Osteocyte (in vitro differentiated cells): ENCODE results near the gene VPREB1. TPM values are rescaled to one million over a fixed set of nuclear protein-coding genes. Genes with fewer than 3 reads are reported as not detected.
"Not testable (repeated sequence)": the region's sequence is repeated elsewhere in the genome, so short reads cannot be mapped to it uniquely, and the experiment has no call there.

ENCODE experiments used
- DNase-seq: peaks from one replicate; pipeline ENCODE4 v3.0.0; 2021; ENCODE audit warnings: mixed read lengths; ENCODE audit not compliant: unreplicated experiment; ENCODE audit errors: extremely low spot score
- H3K27ac Mint-ChIP-seq: one replicate; pipeline ENCODE4 v1.8.0; 2021; ENCODE audit warnings: mild to moderate bottlenecking, mixed read lengths; ENCODE audit not compliant: unreplicated experiment
- H3K27me3 Mint-ChIP-seq: one replicate; pipeline ENCODE4 v1.8.0; 2021; ENCODE audit warnings: mixed read lengths; ENCODE audit not compliant: unreplicated experiment
- H3K36me3 Mint-ChIP-seq: one replicate; pipeline ENCODE4 v1.8.0; 2021; ENCODE audit warnings: mixed read lengths; ENCODE audit not compliant: unreplicated experiment
- H3K4me1 Mint-ChIP-seq: one replicate; pipeline ENCODE4 v1.8.0; 2021; ENCODE audit warnings: mixed read lengths; ENCODE audit not compliant: unreplicated experiment
- H3K4me3 Mint-ChIP-seq: one replicate; pipeline ENCODE4 v1.8.0; 2021; ENCODE audit warnings: mild to moderate bottlenecking, moderate library complexity, mixed read lengths; ENCODE audit not compliant: unreplicated experiment
- H3K9me3 Mint-ChIP-seq: one replicate; pipeline ENCODE4 v1.8.0; 2021; ENCODE audit warnings: mixed read lengths; ENCODE audit not compliant: unreplicated experiment
- total RNA-seq: library from RNA; stranded (reverse); gene quantifications from 2 replicates; pipeline ENCODE4 v1.2.1, GENCODE V29; 2021
- TF ChIP-seq, protein P1 (sequence below): fragments of 200-600 bp; sonication (generic); IDR thresholded peaks from 2 replicates; pipeline ENCODE4 v1.5.0; 2021; ENCODE audit warnings: antibody characterized with exemption, mild to moderate bottlenecking, moderate library complexity

Gene VPREB1
- total RNA-seq, 1 donor from 2014 or later = not detected

GRCh38 chr22:22219140-22219996 is 25.2 kb upstream of the VPREB1 start:
- Mint-ChIP-seq H3K4me3 (no peak overlapping the region), H3K9me3 (no peaks in the 10 kb centered on the region), H3K27ac (no peak overlapping the region), H3K36me3 (no peaks in the 10 kb centered on the region), H3K4me1 (no peaks in the 10 kb centered on the region), H3K27me3 (peaks cover 24% of the 10 kb centered on the region)
- TF ChIP-seq, protein P1, sequence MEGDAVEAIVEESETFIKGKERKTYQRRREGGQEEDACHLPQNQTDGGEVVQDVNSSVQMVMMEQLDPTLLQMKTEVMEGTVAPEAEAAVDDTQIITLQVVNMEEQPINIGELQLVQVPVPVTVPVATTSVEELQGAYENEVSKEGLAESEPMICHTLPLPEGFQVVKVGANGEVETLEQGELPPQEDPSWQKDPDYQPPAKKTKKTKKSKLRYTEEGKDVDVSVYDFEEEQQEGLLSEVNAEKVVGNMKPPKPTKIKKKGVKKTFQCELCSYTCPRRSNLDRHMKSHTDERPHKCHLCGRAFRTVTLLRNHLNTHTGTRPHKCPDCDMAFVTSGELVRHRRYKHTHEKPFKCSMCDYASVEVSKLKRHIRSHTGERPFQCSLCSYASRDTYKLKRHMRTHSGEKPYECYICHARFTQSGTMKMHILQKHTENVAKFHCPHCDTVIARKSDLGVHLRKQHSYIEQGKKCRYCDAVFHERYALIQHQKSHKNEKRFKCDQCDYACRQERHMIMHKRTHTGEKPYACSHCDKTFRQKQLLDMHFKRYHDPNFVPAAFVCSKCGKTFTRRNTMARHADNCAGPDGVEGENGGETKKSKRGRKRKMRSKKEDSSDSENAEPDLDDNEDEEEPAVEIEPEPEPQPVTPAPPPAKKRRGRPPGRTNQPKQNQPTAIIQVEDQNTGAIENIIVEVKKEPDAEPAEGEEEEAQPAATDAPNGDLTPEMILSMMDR = no peak
- no peak for DNase-seq

DNA sequence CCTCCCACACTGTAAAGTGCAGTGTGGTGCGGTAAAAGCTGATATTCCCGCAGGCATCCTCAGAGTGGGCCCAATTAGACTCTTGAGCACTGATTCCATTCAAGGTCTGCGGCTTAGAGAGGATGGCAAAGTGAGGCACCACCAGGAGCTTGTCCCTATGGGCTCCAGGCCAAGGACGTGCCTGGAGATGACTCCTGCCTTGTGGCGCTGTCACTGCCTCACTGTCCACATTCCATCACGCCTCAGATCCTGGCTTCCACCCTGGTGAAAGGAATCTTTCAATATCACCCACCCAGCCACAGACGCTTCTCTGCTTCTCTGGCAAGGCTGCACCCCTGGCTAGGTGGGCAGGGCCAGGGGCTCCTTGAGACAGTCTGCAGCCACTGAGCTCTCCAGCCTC is 23.5 kb upstream of the VPREB1 start:
- not testable (repeated sequence) for H3K9me3 Mint-ChIP-seq, DNase-seq, H3K4me3 Mint-ChIP-seq, H3K36me3 Mint-ChIP-seq, H3K4me1 Mint-ChIP-seq, H3K27ac Mint-ChIP-seq
- peaks cover 19% of the 10 kb centered on the region for H3K27me3 Mint-ChIP-seq

DNA sequence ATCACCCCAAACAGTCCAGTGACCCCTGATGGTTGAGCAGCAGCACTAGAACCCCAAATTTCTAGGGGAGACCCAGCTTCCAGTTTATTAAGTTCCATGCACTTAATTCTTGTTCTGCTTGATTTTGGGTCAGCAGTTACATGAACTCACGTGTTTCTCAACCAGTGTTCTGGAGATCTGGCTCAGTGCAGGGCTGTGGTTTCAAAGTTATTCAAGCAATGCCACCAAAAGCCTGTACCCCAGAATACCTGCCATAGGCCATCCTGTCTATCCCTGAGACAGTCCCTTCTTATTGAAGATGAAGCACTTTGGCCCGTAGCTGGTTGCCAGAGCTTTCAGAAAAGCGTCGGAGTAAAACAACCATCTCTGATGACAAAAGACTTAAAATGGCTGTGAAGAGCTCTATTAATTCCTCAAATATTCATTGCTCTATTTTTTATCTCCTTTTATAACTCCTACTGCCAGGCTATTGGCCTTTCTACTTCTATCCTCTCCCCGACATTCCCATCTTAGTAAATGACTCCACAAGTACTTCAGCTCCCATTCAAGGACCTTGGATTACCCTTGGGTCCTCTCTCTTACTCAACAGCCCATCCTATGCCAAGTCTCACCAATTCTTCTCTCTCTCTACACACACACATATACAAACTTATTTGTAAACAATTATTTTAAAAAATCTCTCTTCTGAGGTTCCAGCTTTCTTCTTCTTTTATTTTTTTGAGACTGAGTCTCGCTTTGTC is 18.0 kb upstream of the VPREB1 start:
- no peak for DNase-seq
- no peaks in the 10 kb centered on the region for H3K36me3 Mint-ChIP-seq
- peaks cover 23% of the 10 kb centered on the region for H3K27me3 Mint-ChIP-seq
- H3K9me3 Mint-ChIP-seq = no peaks in the 10 kb centered on the region
- H3K27ac Mint-ChIP-seq = no peak overlapping the region
- H3K4me1 Mint-ChIP-seq = no peaks in the 10 kb centered on the region
- H3K4me3 Mint-ChIP-seq = no peak overlapping the region
- TF ChIP-seq, protein P1 = no peak

DNA sequence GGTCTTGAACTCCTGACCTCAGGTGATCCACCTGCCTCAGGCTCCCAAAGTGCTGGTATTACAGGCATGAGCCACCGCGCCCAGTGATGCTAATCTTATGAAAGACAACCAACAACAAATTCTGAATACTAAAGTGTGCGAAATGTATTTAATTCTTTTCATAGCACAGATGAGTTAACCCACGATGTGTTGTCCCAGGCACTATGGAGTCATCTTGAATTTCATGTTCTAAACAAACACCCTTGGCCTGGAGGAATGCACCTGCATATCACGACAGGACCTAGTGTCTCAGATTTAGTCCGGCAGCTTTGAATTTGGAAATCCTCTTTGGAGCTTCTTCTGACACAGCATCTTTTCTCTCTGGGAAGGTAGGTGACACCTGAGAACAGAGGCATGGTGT is 16.2 kb upstream of the VPREB1 start:
- no peaks in the 10 kb centered on the region for H3K4me1 Mint-ChIP-seq
- no peak overlapping the region for H3K27ac Mint-ChIP-seq
- no peak for DNase-seq
- H3K27me3 Mint-ChIP-seq = peaks cover 24% of the 10 kb centered on the region
- TF ChIP-seq, protein P1 = no peak
- H3K4me3 Mint-ChIP-seq = no peak overlapping the region
- H3K36me3 Mint-ChIP-seq = no peaks in the 10 kb centered on the region
- no peaks in the 10 kb centered on the region for H3K9me3 Mint-ChIP-seq

DNA sequence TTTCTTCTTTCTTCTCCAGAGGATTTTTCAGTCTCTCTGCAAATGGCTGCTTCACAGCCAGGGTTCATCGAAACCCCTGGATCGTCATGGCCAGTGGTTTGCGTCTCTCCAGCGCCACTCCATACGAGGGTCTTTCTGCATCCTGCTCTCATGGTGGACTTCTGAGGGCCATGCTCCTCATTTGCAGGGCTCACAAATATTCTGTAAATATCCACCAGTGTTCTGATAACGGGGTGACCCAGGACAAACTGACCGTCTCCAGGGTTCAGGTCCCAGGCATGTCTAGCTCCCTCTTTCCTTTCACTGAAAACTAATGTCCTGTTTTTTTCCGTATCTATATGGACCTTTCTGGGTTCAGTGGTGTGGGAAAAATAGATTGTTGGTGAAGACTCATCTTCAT is 15.7 kb upstream of the VPREB1 start:
- peaks cover 27% of the 10 kb centered on the region for H3K27me3 Mint-ChIP-seq
- no peaks in the 10 kb centered on the region for H3K9me3 Mint-ChIP-seq
- no peaks in the 10 kb centered on the region for H3K36me3 Mint-ChIP-seq
- H3K27ac Mint-ChIP-seq = no peak overlapping the region
- H3K4me1 Mint-ChIP-seq = no peaks in the 10 kb centered on the region
- DNase-seq = peak; percentile 6
- TF ChIP-seq, protein P1 = no peak
- H3K4me3 Mint-ChIP-seq = no peak overlapping the region
